DOHH2 (cell line): ENCODE measurements around the gene IYD.

Source experiments
- H3F3A ChIP-seq: fragments of 200-600 bp; sonication (generic), shearing (Covaris generic); 2 replicates; pipeline ENCODE4 v1.6.0; 2016; ENCODE audit warnings: antibody characterized with exemption, mild to moderate bottlenecking; ENCODE audit not compliant: control insufficient read depth, insufficient read depth
- H3K27ac ChIP-seq: fragments of 200-600 bp; sonication (generic); 2 replicates; pipeline ENCODE4 v1.5.1; 2014; ENCODE audit warnings: low read depth, mild to moderate bottlenecking, low read length, moderate library complexity
- H3K27me3 ChIP-seq: fragments of 200-600 bp; sonication (generic); 2 replicates; pipeline ENCODE4 v1.6.1; 2014; ENCODE audit warnings: mild to moderate bottlenecking, low read length, mixed read lengths; ENCODE audit not compliant: control insufficient read depth
- H3K36me3 ChIP-seq: fragments of 200-600 bp; sonication (generic); 2 replicates; pipeline ENCODE4 v1.6.1; 2014; ENCODE audit warnings: mild to moderate bottlenecking, low read length, moderate library complexity, mixed read lengths; ENCODE audit not compliant: control insufficient read depth
- H3K4me1 ChIP-seq: fragments of 200-600 bp; sonication (generic); 2 replicates; pipeline ENCODE4 v1.6.1; 2014; ENCODE audit warnings: mild to moderate bottlenecking, low read length, mixed read lengths; ENCODE audit not compliant: control insufficient read depth
- H3K4me2 ChIP-seq: fragments of 200-600 bp; sonication (generic); 2 replicates; pipeline ENCODE4 v1.6.0; 2014; ENCODE audit warnings: mild to moderate bottlenecking, low read length, moderate library complexity
- H3K4me3 ChIP-seq: fragments of 200-600 bp; sonication (generic); 2 replicates; pipeline ENCODE4 v1.5.1; 2014; ENCODE audit warnings: mild to moderate bottlenecking, low read length, mixed read lengths
- H3K79me2 ChIP-seq: fragments of 200-600 bp; sonication (generic); 2 replicates; pipeline ENCODE4 v1.6.1; 2014; ENCODE audit warnings: mild to moderate bottlenecking, low read length, mixed read lengths; ENCODE audit not compliant: control insufficient read depth
- H3K9me2 ChIP-seq: fragments of 200-600 bp; sonication (generic); replicated peaks from 2 replicates; pipeline ENCODE4 v1.6.1; 2014; ENCODE audit warnings: mild to moderate bottlenecking, low read length, mixed read lengths; ENCODE audit not compliant: control insufficient read depth
- H3K9me3 ChIP-seq: fragments of 200-600 bp; sonication (generic); 2 replicates; pipeline ENCODE4 v1.6.1; 2014; ENCODE audit warnings: antibody characterized with exemption, low read length, mixed read lengths; ENCODE audit not compliant: control insufficient read depth, insufficient read depth
- H4K20me1 ChIP-seq: fragments of 200-600 bp; sonication (generic); 2 replicates; pipeline ENCODE4 v1.6.0; 2014; ENCODE audit warnings: low read depth, mild to moderate bottlenecking, antibody characterized with exemption, low read length, moderate library complexity; ENCODE audit not compliant: control insufficient read depth, insufficient read depth
- CTCF ChIP-seq: fragments of 200-600 bp; sonication (generic); IDR thresholded peaks from one replicate; pipeline ENCODE4 v1.5.1; 2014; ENCODE audit warnings: antibody characterized with exemption, mild to moderate bottlenecking, low read depth, low read length; ENCODE audit not compliant: poor library complexity, severe bottlenecking
- EZH2phosphoT487 ChIP-seq: fragments of 200-600 bp; sonication (generic); IDR thresholded peaks from 2 replicates; pipeline ENCODE4 v1.6.1; 2017; ENCODE audit warnings: borderline replicate concordance, mild to moderate bottlenecking, antibody characterized with exemption, low read length, moderate library complexity, mixed read lengths

The IYD gene

GRCh38 chr6:150377211-150377781 is 8.5 kb downstream of the IYD start:
- Histone ChIP-seq H3K4me1 (no peaks in the 10 kb centered on the region), H3K27me3 (peaks cover 38% of the 10 kb centered on the region), H3K27ac (no peak overlapping the region), H3K4me3 (no peak overlapping the region), H4K20me1 (no peaks in the 10 kb centered on the region), H3K9me3 (no peaks in the 10 kb centered on the region), H3K4me2 (no peak overlapping the region), H3K9me2 (no peaks in the 10 kb centered on the region), H3F3A (no peaks in the 10 kb centered on the region), H3K36me3 (no peaks in the 10 kb centered on the region), H3K79me2 (no peaks in the 10 kb centered on the region)
- TF ChIP-seq CTCF = no peak
- TF ChIP-seq EZH2phosphoT487 = no peak

GRCh38 chr6:150380256-150380655 is 11.4 kb downstream of the IYD start:
- no peaks in the 10 kb centered on the region for H3K79me2 ChIP-seq
- no peaks in the 10 kb centered on the region for H3F3A ChIP-seq
- no peaks in the 10 kb centered on the region for H3K9me2 ChIP-seq
- H3K36me3 ChIP-seq = no peaks in the 10 kb centered on the region
- H3K27me3 ChIP-seq = peaks cover 37% of the 10 kb centered on the region
- no peaks in the 10 kb centered on the region for H3K9me3 ChIP-seq
- TF ChIP-seq CTCF (no peak), EZH2phosphoT487 (no peak)
- H3K4me3 ChIP-seq = no peak overlapping the region
- H3K4me2 ChIP-seq = no peak overlapping the region
- H3K27ac ChIP-seq = no peak overlapping the region
- no peaks in the 10 kb centered on the region for H3K4me1 ChIP-seq
- no peaks in the 10 kb centered on the region for H4K20me1 ChIP-seq

- Histone ChIP-seq H3K4me1 (no peaks in the 10 kb centered on the region), H4K20me1 (no peaks in the 10 kb centered on the region), H3K4me3 (no peak overlapping the region), H3F3A (no peaks in the 10 kb centered on the region), H3K9me2 (no peaks in the 10 kb centered on the region), H3K9me3 (no peaks in the 10 kb centered on the region), H3K27me3 (peaks cover 21% of the 10 kb centered on the region), H3K79me2 (no peaks in the 10 kb centered on the region), H3K4me2 (no peak overlapping the region), H3K27ac (no peak overlapping the region), H3K36me3 (no peaks in the 10 kb centered on the region)
- no peak for TF ChIP-seq CTCF
- no peak for TF ChIP-seq EZH2phosphoT487
These were observed 13.4 kb downstream of the IYD start for GRCh38 chr6:150382171-150382570.

GRCh38 chr6:150391414-150391813 is 22.6 kb downstream of the IYD start:
- no peak for TF ChIP-seq CTCF
- no peak for TF ChIP-seq EZH2phosphoT487
- no peak overlapping the region for H3K4me3 ChIP-seq
- H3K79me2 ChIP-seq = no peaks in the 10 kb centered on the region

More at GRCh38 chr6:150391414-150391813, 22.6 kb downstream of the IYD start:
- no peaks in the 10 kb centered on the region for H3K9me3 ChIP-seq
- no peak overlapping the region for H3K27ac ChIP-seq
- H4K20me1 ChIP-seq = no peaks in the 10 kb centered on the region
- H3K36me3 ChIP-seq = no peaks in the 10 kb centered on the region
- peaks cover 2% of the 10 kb centered on the region; the same call in 1 of the 2 replicates for H3K4me1 ChIP-seq
- H3F3A ChIP-seq = no peaks in the 10 kb centered on the region
- H3K4me2 ChIP-seq = no peak overlapping the region
- no peaks in the 10 kb centered on the region for H3K27me3 ChIP-seq
- no peaks in the 10 kb centered on the region for H3K9me2 ChIP-seq
